ENCODE results near the gene BTBD2. TPM values are rescaled to one million over a fixed set of nuclear protein-coding genes. Genes with fewer than 3 reads are reported as not detected.
"Not testable (repeated sequence)": the region's sequence is repeated elsewhere in the genome, so short reads cannot be mapped to it uniquely, and the experiment has no call there.

The BTBD2 gene
- total RNA-seq, 1 donor from 2014 or later, result 56.3 TPM

DNA sequence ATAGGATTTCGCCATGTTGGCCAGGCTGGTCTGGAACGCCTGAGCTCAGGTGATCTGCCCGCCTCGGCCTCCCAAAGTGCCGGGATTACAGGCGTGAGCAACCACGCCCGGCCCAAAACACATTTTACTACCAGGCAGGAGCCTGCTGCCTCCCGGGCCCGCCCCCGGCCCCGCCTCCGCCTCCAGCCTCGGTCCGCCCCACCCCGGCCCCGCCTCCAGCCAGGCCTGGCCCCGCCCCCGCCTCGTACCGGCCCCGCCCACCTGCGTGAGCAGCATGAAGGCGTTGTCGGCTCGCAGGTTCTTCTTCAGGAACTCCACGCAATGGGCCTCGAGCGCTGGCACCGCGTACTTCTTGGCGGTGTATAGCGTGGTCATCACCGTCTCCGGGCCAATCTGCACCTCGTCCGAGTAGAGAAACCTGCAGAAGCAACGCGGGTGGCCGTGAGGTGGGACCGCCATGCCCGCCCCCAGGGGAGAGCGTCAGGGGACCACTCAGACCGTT lies 22.7 kb downstream of the BTBD2 start:
- DNase-seq (no peak), ATAC-seq (ENCODE audit: poor library complexity) (no peak)
- intact Hi-C loops (cut with DNase I), result no loop called here

DNA sequence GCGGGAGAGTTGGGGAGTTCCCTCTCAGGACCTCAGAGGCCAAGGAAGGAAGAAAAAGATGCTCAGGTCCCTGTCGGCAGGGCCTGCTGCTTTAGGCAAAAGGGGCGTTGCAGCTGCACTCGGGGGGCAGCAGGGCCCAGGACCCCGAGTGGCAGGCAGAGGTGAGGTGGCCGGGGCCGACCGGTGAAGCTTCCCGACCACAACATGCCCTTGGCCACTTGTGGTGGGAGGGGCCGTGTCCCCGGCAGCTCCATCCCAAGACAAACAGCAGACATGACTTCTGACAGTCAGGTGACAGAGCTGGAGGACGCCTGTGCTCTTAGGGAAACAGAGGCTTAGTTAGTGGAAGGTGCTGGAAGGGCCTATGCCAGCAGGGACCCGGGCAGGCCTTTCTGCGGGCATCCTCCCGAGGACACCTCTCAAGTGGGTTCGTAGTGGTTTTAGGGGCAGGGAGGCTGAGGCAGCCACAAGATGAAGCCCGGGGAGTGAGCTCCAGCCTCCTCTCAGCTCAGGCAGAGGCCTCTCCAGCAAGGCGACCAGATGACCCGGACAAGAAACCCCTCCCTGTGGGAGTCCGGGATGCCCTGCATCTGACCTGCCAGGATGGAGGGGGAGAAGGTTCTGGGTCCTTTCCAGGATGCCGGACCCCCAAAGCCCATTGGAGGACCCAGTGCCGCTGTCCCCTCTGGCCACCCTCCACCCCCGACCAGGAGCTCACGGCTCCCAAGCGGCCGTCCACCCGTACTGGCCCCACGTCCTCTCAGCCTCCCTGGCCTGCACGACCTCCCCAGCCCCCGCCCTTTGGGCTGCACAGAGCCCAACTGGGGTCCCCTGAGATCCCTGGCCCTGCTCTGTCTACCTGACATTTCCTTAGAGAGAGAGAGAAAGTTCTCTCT lies 24.2 kb downstream of the BTBD2 start:
- DNase-seq, result no peak
- intact Hi-C loops (cut with DNase I), result no loop called here
- ATAC-seq (ENCODE audit: poor library complexity), result no peak

DNA sequence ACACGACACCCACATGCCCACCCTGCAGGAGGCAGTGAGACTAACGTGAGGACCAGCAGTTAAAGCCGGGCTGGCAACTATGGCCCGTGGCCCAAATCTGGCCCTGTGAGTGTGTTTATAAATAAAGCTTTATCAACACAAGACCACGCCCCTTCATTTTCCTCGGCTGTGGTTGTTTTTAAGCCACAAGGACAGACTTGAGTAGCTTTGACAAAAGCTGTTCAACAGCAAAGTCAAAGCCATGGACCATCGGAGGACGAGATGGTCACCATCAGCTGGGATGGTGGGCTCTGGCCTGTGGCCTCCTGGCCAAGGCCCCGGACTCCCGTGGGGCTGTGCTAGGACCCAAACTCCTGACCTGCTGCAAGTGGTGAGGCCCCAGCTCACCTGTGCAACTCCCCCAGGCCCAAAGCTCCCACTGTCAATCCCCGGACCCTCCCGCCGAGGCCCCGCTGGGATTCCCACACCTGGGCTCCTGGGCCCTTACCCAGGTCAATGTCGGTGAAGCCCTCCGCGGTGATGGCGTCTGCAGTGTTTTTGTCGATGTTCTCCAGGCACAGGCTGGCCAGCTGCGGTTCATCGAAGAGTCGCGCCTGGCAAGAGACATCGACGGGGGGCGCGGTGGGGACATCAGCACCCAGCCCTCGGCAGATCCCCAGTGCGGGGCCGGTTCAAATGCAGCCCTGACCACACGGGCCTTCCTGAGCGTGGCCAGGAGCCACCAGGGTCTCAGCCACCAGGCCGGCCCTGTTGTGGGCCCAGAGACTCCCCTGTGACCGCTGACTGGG lies 25.1 kb downstream of the BTBD2 start:
- ATAC-seq (ENCODE audit: poor library complexity) (no peak), DNase-seq (no peak)
- intact Hi-C loops (cut with DNase I), result no loop called here

DNA sequence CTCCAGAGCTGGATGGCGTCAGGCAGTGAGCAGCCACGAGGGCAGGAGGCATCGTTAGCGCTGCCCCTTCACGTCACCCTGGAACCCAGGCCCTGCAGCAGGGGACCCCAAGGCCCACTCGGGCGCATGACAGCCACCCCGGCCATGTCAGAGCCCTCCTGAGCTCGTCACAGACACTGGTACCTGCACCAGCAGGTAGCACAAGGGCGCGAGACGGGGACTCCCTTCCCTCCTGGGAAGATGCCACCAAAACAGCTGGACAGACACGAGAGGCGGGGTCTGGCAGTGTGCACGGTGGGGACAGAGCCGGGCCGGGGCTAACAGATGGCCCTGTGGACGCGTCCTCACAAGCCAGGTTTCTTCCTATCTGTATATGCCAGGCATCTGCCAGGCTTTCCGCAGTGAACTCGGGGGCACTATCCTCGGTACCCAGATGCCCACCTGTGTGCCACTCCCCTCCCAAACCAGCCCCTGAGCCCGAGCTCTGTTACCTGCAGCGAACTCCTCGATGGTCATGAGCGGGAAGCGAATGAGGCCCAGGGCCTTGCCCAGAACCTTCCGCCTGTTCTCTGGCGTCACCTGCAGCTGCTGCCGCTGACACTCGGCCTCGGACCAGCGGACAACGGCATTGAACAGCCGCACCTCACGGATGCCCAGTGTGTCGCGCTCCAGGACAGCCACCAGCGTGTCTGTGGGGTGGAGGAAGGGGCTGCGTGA lies 25.8 kb downstream of the BTBD2 start:
- ATAC-seq (ENCODE audit: poor library complexity), result no peak
- intact Hi-C loops (cut with DNase I), result no loop called here
- DNase-seq, result no peak

DNA sequence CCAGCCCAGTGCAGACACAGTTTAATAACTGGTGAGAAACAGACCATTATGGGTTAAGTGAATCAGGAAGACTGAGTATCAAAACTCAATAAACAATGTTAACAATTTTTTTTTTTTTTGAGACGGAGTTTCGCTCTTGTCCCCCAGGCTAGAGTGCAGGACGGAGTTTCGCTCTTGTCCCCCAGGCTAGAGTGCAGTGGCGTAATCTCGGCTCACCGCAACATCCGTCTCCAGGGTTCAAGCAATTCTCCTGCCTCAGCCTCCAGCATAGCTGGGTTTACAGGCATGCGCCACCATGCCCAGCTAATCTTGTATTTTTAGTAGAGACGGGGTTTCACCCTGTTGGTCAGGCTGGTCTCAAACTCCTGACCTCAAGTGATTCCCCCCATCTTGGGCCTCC lies 27.1 kb downstream of the BTBD2 start:
- DNase-seq; intact Hi-C loops (cut with DNase I); ATAC-seq (ENCODE audit: poor library complexity): not testable (repeated sequence)

DNA sequence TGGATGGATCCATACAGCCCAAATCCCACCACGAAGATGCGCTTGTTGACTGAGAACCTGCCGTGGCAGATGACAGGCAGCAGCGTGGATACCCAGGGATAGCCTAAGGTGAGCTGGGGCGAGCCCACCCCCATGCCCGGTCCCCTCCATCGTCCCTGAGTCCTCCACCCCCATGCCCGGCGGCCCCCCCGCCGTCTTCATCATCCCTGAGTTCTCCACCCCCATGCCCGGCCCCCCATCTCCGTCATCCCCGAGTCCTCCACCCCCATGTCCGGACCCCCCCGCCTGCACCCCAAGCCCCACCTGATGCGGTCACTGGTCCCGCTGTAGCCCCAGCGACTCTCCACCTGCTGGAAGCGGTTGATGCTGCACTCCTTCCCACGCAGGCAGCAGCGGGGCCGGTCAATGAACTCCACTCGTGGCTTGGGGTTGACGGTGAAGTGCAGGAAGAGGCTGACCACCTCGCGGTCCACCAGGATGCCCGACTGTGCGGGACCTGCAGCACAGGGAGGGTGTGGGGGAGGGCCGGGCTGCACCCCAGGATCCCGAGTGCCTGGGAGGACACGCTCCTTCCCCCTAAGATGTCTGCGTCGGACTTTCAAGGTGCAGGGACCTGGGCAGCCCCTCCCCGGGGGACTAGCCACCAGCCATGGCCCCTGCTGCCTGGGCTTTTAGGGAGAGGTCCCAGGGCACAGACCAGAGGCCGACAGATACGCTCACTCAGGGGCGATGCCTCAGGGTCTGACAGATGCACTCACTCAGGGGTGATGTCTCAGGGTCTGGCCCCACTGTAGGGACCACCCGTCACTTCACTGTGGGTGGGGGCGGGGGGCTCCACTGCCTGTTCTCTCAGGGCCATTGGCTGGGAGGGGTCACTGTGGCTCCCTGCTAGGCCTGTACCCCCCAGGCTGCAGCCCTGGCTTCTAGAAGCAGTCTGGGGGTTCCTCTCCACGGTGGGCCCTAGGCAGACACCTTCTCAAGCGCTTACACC lies 28.0 kb downstream of the BTBD2 start:
- DNase-seq (no peak), ATAC-seq (ENCODE audit: poor library complexity) (no peak)
- intact Hi-C loops (cut with DNase I), result no loop called here

DNA sequence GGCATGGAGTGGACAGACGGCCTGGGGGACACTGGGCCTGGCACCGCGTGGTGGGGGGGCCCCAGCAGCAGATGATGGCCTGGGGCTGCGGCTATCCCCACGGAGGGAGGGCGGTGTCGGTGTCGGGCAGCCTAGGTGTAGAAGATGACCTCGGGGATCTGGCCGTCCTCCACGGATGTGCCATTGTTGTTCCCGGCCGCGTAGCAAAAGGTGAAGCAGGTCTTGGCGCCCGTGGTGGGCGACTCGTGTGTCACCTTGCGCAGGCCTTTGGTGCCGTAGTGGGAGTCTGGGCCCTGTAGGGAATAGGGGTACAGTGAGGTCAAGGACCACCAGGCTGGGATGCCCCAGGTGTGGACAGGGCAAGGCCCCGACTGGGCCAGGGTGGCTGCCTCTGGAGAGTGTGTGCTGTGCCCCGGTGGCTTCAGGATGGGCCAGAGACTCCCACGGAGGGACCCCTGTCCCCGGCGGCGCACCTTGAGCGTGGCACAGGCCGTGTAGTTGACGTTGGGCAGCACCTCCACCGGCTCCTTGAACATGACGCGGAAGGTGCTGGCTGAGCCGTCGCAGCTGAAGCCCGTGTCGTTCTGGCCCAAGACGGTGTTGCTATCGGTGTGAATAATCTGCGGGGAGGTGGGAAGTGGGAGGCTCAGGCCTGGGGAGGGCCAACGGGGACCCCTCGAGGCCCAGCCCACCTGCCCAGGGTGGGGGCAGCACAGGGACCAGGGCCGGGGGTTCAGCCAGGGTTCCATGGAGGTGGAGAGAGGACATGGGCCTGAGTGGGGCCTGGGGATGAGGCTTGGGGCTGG lies 29.0 kb downstream of the BTBD2 start:
- ATAC-seq (ENCODE audit: poor library complexity) (no peak), DNase-seq (no peak)
- intact Hi-C loops (cut with DNase I), result no loop called here

DNA sequence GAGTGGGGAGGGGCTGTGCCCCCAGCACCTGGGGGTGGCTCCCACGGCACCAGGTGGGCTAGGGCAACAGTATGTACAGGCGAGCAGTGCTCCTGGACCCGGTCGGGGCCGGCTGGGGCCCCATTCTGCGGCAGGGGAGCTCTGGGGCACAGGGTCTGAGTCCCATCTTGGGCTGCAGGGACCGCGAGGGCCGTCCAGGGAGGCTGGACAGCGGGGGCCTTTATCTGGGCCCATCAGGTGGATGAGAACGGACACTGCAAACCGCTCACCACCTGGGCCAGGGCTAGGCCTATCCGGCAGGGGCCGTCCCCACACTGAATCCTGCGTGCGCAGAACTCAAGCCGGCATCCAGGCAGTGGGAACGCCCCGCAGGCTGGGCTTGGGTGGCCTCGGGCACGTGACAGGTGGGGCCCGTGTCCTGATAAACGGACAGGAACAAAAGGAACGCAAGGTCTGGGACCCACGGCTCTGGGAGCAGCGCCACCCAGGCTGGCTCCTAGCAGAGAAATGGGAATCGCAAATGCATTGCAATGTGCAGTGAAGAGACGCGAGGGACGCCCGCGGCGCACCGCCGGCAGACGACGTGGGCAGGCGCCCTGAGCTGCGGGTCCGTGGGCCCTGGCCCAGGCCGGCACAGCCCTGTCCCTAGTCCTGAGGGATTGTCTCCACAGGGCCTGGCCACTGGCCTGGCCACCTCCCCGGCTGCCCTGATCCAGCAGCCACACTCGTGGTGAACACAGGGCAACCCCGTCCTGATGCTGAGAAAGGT lies 29.7 kb downstream of the BTBD2 start:
- DNase-seq, result no peak
- intact Hi-C loops (cut with DNase I), result no loop called here

DNA sequence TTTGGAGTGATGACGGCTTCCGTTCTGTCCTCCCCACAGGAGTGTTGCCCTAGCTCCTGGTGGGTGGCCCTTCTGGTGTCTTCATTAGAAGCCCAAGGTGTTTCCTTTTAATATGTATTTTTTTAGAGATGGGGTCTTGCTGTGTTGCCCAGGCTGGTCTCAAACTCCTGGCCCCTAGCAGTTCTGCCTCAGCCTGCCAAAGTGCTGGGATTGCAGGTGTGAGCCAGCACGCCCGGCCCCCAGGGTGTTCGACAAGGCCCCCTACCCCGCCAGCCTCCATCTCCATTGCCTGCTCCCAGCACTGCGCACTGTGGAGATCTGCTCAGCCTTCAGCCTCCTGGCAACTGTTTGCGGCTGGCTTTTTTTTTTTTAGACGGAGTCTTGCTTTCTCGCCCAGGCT lies 31.2 kb downstream of the BTBD2 start:
- DNase-seq, result no peak
- ATAC-seq (ENCODE audit: poor library complexity), result no peak

More for the DNA sequence above, 29.7 kb downstream of the BTBD2 start:
- peak; percentile 7 for ATAC-seq (ENCODE audit: poor library complexity)

DNA sequence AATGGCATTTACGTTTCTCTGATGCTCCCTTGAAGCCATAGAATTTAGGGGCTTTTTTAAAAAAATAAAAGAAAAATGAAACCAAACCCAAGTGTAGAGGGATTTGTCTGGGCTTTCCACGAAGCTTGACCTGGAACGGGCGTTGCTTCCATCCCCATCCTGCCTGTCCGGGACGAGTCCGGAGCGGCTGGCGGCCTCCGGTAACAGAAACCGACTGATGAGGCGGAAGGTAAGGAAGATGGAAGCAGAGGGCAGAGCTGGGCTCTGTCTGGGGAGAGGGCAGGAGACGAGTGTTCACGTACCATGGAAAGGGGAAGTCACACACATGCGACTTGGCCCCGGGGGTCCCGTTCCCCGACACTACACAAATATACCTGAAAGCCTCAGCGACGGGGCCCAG lies 34.3 kb downstream of the BTBD2 start:
- ATAC-seq (ENCODE audit: poor library complexity) (no peak), DNase-seq (no peak)
- intact Hi-C loops (cut with DNase I), result no loop called here

More for the DNA sequence above, 31.2 kb downstream of the BTBD2 start:
- intact Hi-C loops (cut with DNase I), result no loop called here

DNA sequence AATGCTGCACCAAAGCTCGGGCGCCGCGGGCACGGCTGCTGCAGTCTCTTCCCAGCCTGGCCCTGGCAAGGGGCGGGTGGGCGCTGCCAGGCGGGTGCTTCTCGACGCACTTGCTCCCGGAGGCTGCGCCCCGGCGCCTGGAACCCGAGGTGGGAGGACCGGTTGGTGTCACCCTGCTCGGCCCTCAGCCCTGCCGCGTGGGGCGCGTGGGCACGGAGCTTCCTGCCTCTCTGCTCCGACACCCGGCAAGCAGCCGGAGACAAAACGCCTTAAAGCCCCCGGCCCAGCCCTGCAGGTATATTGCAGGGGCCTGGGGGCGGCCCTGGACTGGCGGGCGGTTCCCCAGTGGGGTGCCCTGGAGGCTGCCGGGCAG lies 34.7 kb downstream of the BTBD2 start:
- DNase-seq, result no peak
- intact Hi-C loops (cut with DNase I), result no loop called here
- ATAC-seq (ENCODE audit: poor library complexity), result no peak

DNA sequence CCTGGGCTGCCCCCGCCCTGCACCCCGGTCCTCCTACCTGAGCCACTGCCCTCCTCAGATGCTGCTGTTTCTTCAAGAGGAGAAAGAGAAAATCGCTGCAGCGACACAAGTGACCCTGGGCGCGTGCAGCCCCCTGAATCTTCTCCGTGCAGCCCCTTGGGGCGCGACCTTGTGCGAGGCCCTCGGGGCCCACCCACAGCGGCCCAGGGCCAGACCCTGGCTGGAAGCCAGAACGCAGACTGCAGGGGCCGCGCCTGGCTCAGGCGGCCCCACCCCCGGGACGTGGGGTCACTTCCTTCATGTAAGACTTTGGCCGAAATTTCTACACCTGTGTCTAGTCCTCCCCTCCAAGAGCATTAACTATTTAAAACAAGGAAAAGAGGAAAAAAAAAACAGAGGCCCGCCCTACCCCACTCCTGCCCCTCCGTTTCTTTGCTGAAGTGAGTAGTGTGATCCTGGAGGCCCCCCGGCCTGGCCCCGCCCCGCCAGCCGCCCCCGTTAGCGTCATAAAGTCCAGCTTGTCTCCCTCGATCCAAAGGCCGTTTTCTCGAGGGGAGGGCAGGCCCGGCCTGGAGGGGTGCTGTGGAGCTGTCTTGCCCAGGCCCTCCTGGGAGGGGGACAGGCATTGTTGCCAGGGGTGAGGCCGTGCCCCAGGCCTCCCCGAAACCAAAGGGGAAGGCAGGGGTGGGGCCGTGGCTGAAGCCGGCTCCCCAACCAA lies 35.3 kb downstream of the BTBD2 start:
- intact Hi-C loops (cut with DNase I), result no loop called here
- no peak for DNase-seq
- no peak for ATAC-seq (ENCODE audit: poor library complexity)

DNA sequence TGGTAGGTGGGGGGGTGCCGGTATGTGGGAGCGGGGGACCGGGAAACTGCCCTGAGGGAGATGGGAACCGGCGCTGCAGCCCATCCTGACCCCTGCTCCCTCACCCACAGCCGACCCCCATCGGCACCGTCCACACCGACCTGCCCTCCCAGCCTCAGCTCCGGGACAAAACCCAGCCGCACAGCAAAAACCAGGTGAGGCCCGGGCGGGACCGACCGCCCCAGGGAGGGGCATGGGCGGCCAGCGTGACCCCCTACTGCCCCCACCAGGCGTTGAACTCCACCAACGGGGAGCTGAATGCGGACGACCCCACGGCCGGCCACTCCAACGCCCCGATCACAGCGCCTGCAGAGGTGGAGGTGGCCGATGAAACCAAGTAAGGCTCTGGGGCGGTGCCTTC lies 35.9 kb downstream of the BTBD2 start:
- intact Hi-C loops (cut with DNase I), result no loop called here
- ATAC-seq (ENCODE audit: poor library complexity), result no peak
- DNase-seq, result no peak

DNA sequence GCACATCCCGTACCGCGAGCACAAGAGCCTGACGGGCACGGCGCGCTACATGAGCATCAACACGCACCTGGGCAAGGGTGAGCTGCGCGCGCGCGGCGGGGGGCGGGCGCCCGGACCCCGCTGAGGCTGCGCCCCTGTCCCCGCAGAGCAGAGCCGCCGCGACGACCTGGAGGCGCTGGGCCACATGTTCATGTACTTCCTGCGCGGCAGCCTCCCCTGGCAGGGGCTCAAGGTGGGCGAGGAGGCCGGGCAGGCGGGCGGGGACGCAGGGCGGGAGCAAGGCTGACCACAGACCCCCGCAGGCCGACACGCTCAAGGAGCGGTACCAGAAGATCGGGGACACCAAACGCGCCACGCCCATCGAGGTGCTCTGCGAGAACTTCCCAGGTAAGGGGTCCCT lies 36.5 kb downstream of the BTBD2 start:
- no peak for ATAC-seq (ENCODE audit: poor library complexity)
- no peak for DNase-seq
- intact Hi-C loops (cut with DNase I), result no loop called here

DNA sequence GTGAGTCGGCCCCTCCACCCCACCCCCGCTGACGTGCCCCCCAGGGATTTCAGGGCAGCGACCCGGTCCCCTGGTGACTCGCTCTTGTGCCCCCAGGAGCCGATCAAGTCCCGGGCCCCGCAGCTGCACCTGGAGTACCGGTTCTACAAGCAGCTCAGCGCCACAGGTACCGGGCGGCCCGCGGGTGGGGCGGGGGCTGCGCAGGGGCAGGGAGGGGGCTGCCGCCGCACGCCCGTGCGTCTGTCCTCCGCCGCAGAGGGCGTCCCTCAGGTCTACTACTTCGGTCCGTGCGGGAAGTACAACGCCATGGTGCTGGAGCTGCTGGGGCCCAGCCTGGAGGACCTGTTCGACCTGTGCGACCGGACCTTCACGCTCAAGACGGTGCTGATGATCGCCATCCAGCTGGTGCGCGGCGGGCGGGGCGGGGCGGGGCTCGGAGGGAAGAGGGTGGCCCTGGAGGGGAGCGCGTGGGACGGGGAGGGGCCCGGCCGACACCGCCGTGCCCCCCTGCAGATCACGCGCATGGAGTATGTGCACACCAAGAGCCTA lies 37.1 kb downstream of the BTBD2 start:
- DNase-seq (no peak), ATAC-seq (ENCODE audit: poor library complexity) (no peak)
- intact Hi-C loops (cut with DNase I), result no loop called here

DNA sequence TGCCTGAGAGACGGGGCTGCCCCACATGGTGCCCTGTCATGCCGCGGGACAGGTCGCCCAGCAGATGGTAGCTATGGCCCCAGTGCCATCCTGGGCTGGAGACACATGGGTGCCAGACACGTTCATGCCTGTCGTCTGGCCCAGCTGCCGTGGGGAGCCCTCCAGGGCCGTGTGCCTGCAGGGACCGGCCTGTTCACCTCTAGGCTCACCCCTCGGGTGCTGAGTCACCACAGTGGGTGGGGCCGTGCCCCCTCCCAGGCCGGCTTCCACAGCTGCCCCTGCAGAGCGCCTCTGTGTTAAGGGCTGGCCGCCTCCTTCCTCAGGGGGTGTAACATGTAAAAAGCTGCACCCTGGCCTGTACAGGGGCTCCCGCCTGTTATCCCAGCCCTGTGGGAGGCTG lies 38.4 kb downstream of the BTBD2 start:
- no peak for ATAC-seq (ENCODE audit: poor library complexity)
- intact Hi-C loops (cut with DNase I), result no loop called here
- DNase-seq, result no peak
